Heart left ventricle (tissue), 16 donors: ENCODE results near the gene CKB. TPM values are rescaled to one million over a fixed set of nuclear protein-coding genes. Genes with fewer than 3 reads are reported as not detected.
A peak's percentile ranks its signal among the peaks of the same experiment; 100 is the strongest.
"Not testable (repeated sequence)": the region's sequence is repeated elsewhere in the genome, so short reads cannot be mapped to it uniquely, and the experiment has no call there.

Source experiments
- ATAC-seq, 4 donors: fragments of 200-7000 bp; cut with Tn5 transposase; one replicate each; pipeline ENCODE4 v1.9.1; 2020 to 2022; ENCODE audit warnings: moderate library complexity in 4 of 4, mild to moderate bottlenecking in 3 of 4, moderate number of reproducible peaks in 1 of 4
- DNase-seq, 5 donors: peaks; one replicate each; pipeline ENCODE4 v3.0.0-alpha.2; 2020
- H3K27ac ChIP-seq, 12 donors: fragments of 200-600 bp; sonication (generic) in 4 of 12; one replicate each; pipeline versions ENCODE4 v1.5.0 to v1.8.0; 2016 to 2022; ENCODE audit warnings: mild to moderate bottlenecking in 2 of 12
- H3K27me3 ChIP-seq, 9 donors: fragments of 200-600 bp; sonication (generic) in 2 of 9; one replicate each; pipeline versions ENCODE4 v1.5.1 to v1.8.0; 2016 to 2022; ENCODE audit warnings: mild to moderate bottlenecking in 3 of 9
- H3K36me3 ChIP-seq, 9 donors: fragments of 200-600 bp; sonication (generic) in 2 of 9; one replicate each; pipeline versions ENCODE4 v1.5.0 to v1.8.0; 2018 to 2022; ENCODE audit warnings: mild to moderate bottlenecking in 2 of 9
- H3K4me1 ChIP-seq, 12 donors: fragments of 200-600 bp; sonication (generic) in 4 of 12; one replicate each; pipeline versions ENCODE4 v1.5.0 to v1.8.0; 2016 to 2022; ENCODE audit warnings: mild to moderate bottlenecking in 3 of 12
- H3K4me3 ChIP-seq, 12 donors: fragments of 200-600 bp; sonication (generic) in 4 of 12; one replicate each; pipeline versions ENCODE4 v1.5.0 to v1.8.0; 2017 to 2022; ENCODE audit warnings: mild to moderate bottlenecking in 9 of 12, moderate library complexity in 4 of 12
- H3K9me3 ChIP-seq, 12 donors: fragments of 200-600 bp; sonication (generic) in 4 of 12; one replicate each; pipeline versions ENCODE4 v1.5.0 to v1.8.0; 2016 to 2022; ENCODE audit warnings: mild to moderate bottlenecking in 1 of 12
- POLR2A ChIP-seq, 2 donors: fragments of 450-650 bp; IDR thresholded peaks; one replicate each; pipeline ENCODE4 v1.6.1; 2017; ENCODE audit warnings: antibody characterized with exemption in 2 of 2, mild to moderate bottlenecking in 2 of 2, moderate library complexity in 2 of 2
- WGBS, 4 donors: extraction: QIAGEN DNeasy Blood & Tissue Kit in 2 of 4; methylation state at CpG; one replicate each; pipeline versions ENCODE4 v1.1.5 to v1.1.7; 2013 to 2018; 5-methylcytosine and 5-hydroxymethylcytosine counted together
- intact Hi-C, 10 donors: fragments of 100-400 bp; cut with DNase I; formaldehyde crosslinking; loops; one replicate each; pipeline versions ENCODE4 v1.11.1 to v1.14.2; 2022
- polyA plus RNA-seq, 2 donors: library from polyadenylated mRNA; stranded (reverse); fragments of 200-250 nt; gene quantifications; one replicate each; pipeline ENCODE4 v1.2.3, GENCODE V29; 2013
- total RNA-seq, 9 donors: library from RNA; depleted of rRNA in 2 of 9; stranded (reverse); fragments of >200 nt in 2 of 9; fragmentation: NEBNext Ultra II Directional in 3 of 9; extraction: Animal tissue kit (Norgen Biotek cat#: 25700) in 3 of 9; gene quantifications; one replicate each; pipeline versions ENCODE4 v1.1.0 to v1.2.4, GENCODE V29; 2016 to 2023
- TF ChIP-seq, protein P1 (sequence below), 12 donors: fragments of 200-600 bp; sonication (generic) in 4 of 12; IDR thresholded peaks; one replicate each; pipeline versions ENCODE4 v1.5.0 to v1.8.0; 2018 to 2022; ENCODE audit warnings: antibody characterized with exemption in 12 of 12, mild to moderate bottlenecking in 5 of 12
- donor health status: ischemic (EF 13 %, LVEDD 7.1; RV severe dilation, severe dysfunction).
- donor health status: healthy with polysubstance abuse.
- donor health status: DM: no; HTN: yes; CAD: no.
- donor health status: DM: no; HTN: no; CAD: no.
- donor health status: ischemic (EF 25% LVEDD 6.9; RV normal size, moderate dysfunction).
- donor health status: ischemic (EF 25% LVEDD 5.7; RV mildly dilated, moderate dysfunction).
- donor health status: healthy.
- donor health status: DM: yes; HTN: yes; CAD: no.
- donor health status: ischemic (EF 35%, LVEDD 5.7; RV mildly dilated, moderate dysfunction).
- donor health status: nonischemic (EF 11% LVEDD 7.7; RV severe dilation, severe dysfunction).
- donor health status: DM: yes; HTN: yes; CAD: no.
- donor health status: PGD.
- donor health status: ischemic (EF 29% LVEDD 5.4; RV normal size, mild dysfunction).
- donor health status: nonischemic (EF 23%, LVEDD 6.1; RV moderate dilation, normal function).

Gene CKB
- total and polyA plus RNA-seq, 11 donors: 203 to 1,105 (median 529) TPM

DNA sequence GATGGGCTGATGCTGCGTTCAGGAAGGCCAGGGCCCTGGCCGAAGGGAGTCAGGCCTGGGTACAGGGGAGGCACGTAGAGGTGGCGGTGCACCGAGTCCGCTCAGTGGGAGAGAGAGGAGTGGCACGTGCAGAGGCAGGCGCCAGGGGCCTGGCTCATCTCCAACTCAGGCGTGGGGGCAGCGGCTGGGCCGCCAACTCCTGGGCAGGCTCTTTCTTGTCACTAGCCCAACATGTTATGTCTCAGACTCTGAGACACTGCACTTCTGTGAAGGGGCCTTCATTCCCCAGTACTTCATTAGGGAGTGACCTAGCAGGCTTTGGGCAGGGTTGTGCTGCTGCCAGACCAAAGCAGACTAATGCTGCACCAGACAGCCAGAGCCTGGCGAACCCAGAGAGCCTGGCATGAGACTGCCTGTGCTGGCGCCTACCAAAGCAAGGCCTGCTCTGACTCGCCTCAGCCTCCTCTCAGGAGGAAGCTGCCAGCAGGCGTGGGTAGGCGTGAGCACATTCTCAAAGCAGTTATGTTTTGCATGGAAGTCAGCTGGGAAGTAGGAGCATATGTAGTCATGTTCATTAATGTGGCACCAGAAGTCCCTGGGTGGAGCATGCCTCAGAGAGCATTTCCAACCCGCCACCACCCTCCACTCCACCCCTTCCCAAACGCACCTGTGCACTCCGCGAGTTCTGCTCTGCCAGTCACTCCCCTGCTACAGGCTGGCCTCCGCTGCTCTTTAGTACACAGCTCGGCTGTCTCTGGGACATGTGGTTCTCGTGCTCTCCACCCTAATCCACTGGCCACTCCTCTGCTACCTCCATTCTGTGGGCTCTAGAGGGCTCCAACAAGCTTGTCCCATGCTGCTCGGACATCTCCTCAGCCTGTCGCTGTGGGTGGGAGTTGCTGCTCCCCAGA is 9.7 kb downstream of the CKB start:
- Histone ChIP-seq H3K36me3 (peaks cover 0 to 44% (median 31%) of the 10 kb centered on the region in 9 donors), H3K4me1 (peaks cover 0 to 41% (median 17%) of the 10 kb centered on the region in 12 donors), H3K9me3 (no peaks in the 10 kb centered on the region), H3K4me3 (peak overlapping the region in 1 of 12 donors; percentile 5), H3K27ac (peak overlapping the region in 11 of 12 donors; percentile 57 to 82 (median 71)), H3K27me3 (no peaks in the 10 kb centered on the region)
- ATAC-seq (peak; percentile 66 to 78 (median 71)), DNase-seq (peak in 3 of 5 donors; percentile 74 to 78 (median 76))
- TF ChIP-seq, protein P1, sequence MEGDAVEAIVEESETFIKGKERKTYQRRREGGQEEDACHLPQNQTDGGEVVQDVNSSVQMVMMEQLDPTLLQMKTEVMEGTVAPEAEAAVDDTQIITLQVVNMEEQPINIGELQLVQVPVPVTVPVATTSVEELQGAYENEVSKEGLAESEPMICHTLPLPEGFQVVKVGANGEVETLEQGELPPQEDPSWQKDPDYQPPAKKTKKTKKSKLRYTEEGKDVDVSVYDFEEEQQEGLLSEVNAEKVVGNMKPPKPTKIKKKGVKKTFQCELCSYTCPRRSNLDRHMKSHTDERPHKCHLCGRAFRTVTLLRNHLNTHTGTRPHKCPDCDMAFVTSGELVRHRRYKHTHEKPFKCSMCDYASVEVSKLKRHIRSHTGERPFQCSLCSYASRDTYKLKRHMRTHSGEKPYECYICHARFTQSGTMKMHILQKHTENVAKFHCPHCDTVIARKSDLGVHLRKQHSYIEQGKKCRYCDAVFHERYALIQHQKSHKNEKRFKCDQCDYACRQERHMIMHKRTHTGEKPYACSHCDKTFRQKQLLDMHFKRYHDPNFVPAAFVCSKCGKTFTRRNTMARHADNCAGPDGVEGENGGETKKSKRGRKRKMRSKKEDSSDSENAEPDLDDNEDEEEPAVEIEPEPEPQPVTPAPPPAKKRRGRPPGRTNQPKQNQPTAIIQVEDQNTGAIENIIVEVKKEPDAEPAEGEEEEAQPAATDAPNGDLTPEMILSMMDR (IDR thresholded peaks at IDR 0.05): peak in 2 of 12 donors; percentile 10 to 23
- TF ChIP-seq POLR2A (IDR thresholded peaks at IDR 0.05): no peak
- WGBS, 4 donors: 38 to 45% (median 45%) methylated on average over 20 to 25 of the region's 25 CpGs
- intact Hi-C loops: no loop called here

- peak in 1 of 5 donors; percentile 16 for DNase-seq
- intact Hi-C loops, H3K4me3 ChIP-seq, ATAC-seq, H3K27me3 ChIP-seq, H3K9me3 ChIP-seq: not testable (repeated sequence)
- Histone ChIP-seq H3K4me1 (peaks cover 0 to 34% (median 12%) of the 10 kb centered on the region in 12 donors), H3K27ac (peak overlapping the region in 10 of 12 donors; percentile 62 to 82 (median 73)), H3K36me3 (peaks cover 0 to 52% (median 37%) of the 10 kb centered on the region in 9 donors)
- WGBS, 4 donors: 96 to 98% (median 96%) methylated on average over 6 to 8 of the region's 8 CpGs
Observed at GRCh38 chr14:103512180-103512579, 10.4 kb downstream of the CKB start.

DNA sequence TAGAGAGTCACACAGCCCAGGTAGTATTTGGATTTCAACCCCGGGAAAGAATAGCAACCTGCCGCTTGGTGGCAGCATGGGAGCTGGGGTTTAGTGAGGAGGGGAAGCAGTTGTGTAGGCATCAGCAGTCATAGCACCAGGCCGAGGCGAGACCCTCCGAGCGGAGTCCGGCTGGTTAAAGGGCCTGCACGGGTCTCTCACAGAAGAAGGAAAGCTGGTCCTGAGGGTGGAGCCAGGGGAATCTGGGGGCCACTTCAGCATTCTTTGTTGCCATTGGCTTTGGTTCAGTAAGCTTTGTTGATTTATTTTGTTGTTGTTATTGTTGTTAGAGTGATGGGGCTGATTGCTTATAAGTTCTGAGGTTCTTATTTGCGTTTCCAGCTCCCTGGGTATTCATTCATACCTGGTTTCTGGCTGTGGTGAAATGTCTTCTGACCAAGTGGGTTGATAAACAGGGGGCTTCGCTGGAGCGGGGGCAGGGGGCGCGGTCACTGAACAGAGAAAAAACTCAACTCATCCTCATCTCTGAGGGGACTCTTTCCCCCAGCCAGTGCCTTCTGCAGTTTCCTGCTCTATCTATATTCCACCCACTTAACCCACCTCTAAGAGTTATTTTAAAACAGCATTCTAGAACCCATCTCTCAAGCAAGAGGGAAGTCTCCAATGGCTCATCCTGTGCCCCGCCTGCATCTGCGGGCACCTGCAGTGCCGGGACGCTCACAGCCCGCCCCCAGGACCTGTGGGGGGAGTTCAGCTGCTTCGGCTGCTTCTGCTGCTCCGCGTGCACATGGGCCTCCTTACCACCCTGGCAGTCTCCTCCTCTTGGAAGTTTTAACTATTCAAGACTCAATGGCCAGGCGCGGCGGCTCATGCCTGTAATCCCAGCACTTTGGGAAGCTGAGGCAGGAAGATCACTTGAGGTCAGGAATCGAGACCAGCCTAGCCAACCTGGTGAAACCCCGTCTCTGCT is 11.6 kb downstream of the CKB start:
- DNase-seq (peak in 2 of 5 donors; percentile 10 to 35), ATAC-seq (no peak)
- no peaks in the 10 kb centered on the region for H3K9me3 ChIP-seq
- H3K36me3 ChIP-seq: peaks cover 0 to 56% (median 39%) of the 10 kb centered on the region in 9 donors
- no peaks in the 10 kb centered on the region for H3K27me3 ChIP-seq
- H3K4me1 ChIP-seq: peaks cover 0 to 29% (median 9%) of the 10 kb centered on the region in 12 donors
- H3K4me3 ChIP-seq: no peak overlapping the region
- H3K27ac ChIP-seq: no peak overlapping the region
- TF ChIP-seq POLR2A (IDR thresholded peaks at IDR 0.05): no peak
- TF ChIP-seq, protein P1 (IDR thresholded peaks at IDR 0.05): no peak
- WGBS, 4 donors: 91 to 94% (median 92%) methylated on average over 25 to 26 of the region's 26 CpGs
- intact Hi-C loops: no loop called here

- DNase-seq: peak in 1 of 5 donors; percentile 33
- Histone ChIP-seq H3K4me3 (no peak overlapping the region), H3K27ac (no peak overlapping the region), H3K4me1 (peaks cover 0 to 26% (median 9%) of the 10 kb centered on the region in 12 donors), H3K36me3 (peaks cover 0 to 65% (median 48%) of the 10 kb centered on the region in 9 donors), H3K27me3 (no peaks in the 10 kb centered on the region), H3K9me3 (no peaks in the 10 kb centered on the region)
- no peak for ATAC-seq
- TF ChIP-seq, protein P1 (IDR thresholded peaks at IDR 0.05): no peak
- intact Hi-C loops: no loop called here
- 90 to 94% (median 92%) methylated on average over 10 to 11 of the region's 11 CpGs for WGBS, 4 donors
Observed at GRCh38 chr14:103509864-103510723, 12.5 kb downstream of the CKB start.
